Activated CD4-positive, CD25-positive, alpha-beta regulatory T cell treated with anti-CD3 and anti-CD28 coated beads, Interleukin-2, amount 50 U/mL, for 72 hours (primary cell): ENCODE data around the gene PDP2.
"Not testable (repeated sequence)": the region's sequence is repeated elsewhere in the genome, so short reads cannot be mapped to it uniquely, and the experiment has no call there.

ENCODE experiments used
- DNase-seq: peaks from one replicate; pipeline ENCODE4 v3.0.0; 2021

Gene PDP2

GRCh38 chr16:66853261-66854139 lies 26.8 kb upstream of the PDP2 start:
- DNase-seq, result no peak

GRCh38 chr16:66856184-66856730 lies 24.1 kb upstream of the PDP2 start:
- no peak for DNase-seq

GRCh38 chr16:66856801-66857200 lies 23.5 kb upstream of the PDP2 start:
- no peak for DNase-seq

GRCh38 chr16:66857437-66857836 lies 22.9 kb upstream of the PDP2 start:
- no peak for DNase-seq

- no peak for DNase-seq
Observed at GRCh38 chr16:66858740-66859396, 21.4 kb upstream of the PDP2 start.

- no peak for DNase-seq
Observed at GRCh38 chr16:66859397-66860068, 20.8 kb upstream of the PDP2 start.

- DNase-seq, result no peak
Observed at GRCh38 chr16:66862023-66862520, 18.2 kb upstream of the PDP2 start.

- no peak for DNase-seq
Observed at GRCh38 chr16:66863707-66864106, 16.6 kb upstream of the PDP2 start.

- no peak for DNase-seq
Observed at GRCh38 chr16:66869424-66869823, 10.9 kb upstream of the PDP2 start.

- DNase-seq, result not testable (repeated sequence)
Observed at GRCh38 chr16:66871363-66871762, 9.0 kb upstream of the PDP2 start.

- DNase-seq, result no peak
Observed at GRCh38 chr16:66871840-66872239, 8.5 kb upstream of the PDP2 start.

GRCh38 chr16:66872559-66872942 lies 7.8 kb upstream of the PDP2 start:
- no peak for DNase-seq

- DNase-seq, result peak; percentile 94
Observed at GRCh38 chr16:66872943-66873684, 7.2 kb upstream of the PDP2 start.

GRCh38 chr16:66873685-66874055 lies 6.6 kb upstream of the PDP2 start:
- no peak for DNase-seq

GRCh38 chr16:66874079-66874775 lies 6.1 kb upstream of the PDP2 start:
- DNase-seq, result no peak

GRCh38 chr16:66878067-66878466 lies 2.2 kb upstream of the PDP2 start:
- no peak for DNase-seq

GRCh38 chr16:66881014-66881417 lies 701 bp downstream of the PDP2 start:
- no peak for DNase-seq

- DNase-seq, result no peak
Observed at GRCh38 chr16:66881560-66881959, 1.2 kb downstream of the PDP2 start.

- DNase-seq, result no peak
Observed at GRCh38 chr16:66881964-66882508, 1.7 kb downstream of the PDP2 start.

- no peak for DNase-seq
Observed at GRCh38 chr16:66882702-66883101, 2.4 kb downstream of the PDP2 start.

GRCh38 chr16:66885491-66885890 lies 5.2 kb downstream of the PDP2 start:
- no peak for DNase-seq

- DNase-seq, result no peak
Observed at GRCh38 chr16:66886321-66886720, 6.0 kb downstream of the PDP2 start.
